ENCODE data around the gene MTRR. TPM values are rescaled to one million over a fixed set of nuclear protein-coding genes. Genes with fewer than 3 reads are reported as not detected.

MTRR gene
- total RNA-seq, 1 experiment from 2014 or later: 57.1 TPM

GRCh38 chr5:7926720-7927119 lies 57.8 kb downstream of the MTRR start:
- H3K27ac ChIP-seq (ENCODE audit: low read depth, low read length, poor library complexity, severe bottlenecking): no peak overlapping the region
- H3K4me3 ChIP-seq (ENCODE audit: low read depth, low read length, poor library complexity, severe bottlenecking): no peak overlapping the region
- CTCF ChIA-PET: no interaction called here
- H3K9me3 ChIP-seq (ENCODE audit: low read depth, low read length, poor library complexity, severe bottlenecking): no peaks in the 10 kb centered on the region
- no peaks in the 10 kb centered on the region for H3K36me3 ChIP-seq (ENCODE audit: insufficient read depth, low read length, poor library complexity, severe bottlenecking)
- BruUV-seq (replicated peaks): no TSS peak
- no peak for DNase-seq (ENCODE audit: low spot score)
- no peaks in the 10 kb centered on the region for H3K27me3 ChIP-seq (replicated peaks; ENCODE audit: insufficient read depth, low read depth, low read length, poor library complexity)
- POLR2A ChIA-PET (ENCODE audit: low non-redundant PET): no interaction called here
- TF ChIP-seq EZH2 (IDR thresholded peaks at IDR 0.05; ENCODE audit: borderline replicate concordance, low read depth, low read length, poor library complexity, severe bottlenecking) (no peak), CTCF (conservative IDR thresholded peaks at IDR 0.05; ENCODE audit: low read depth, low read length) (no peak)
- H3K4me1 ChIP-seq (ENCODE audit: insufficient read depth, low read length, poor library complexity, severe bottlenecking): no peaks in the 10 kb centered on the region
- intact Hi-C loops (cut with micrococcal nuclease; ENCODE audit: unreplicated experiment): loop anchor here (1.0 to 5.0 kb wide), 2 partner anchors 1281 to 1616 kb away; no protein-coding TSS in a partner anchor

GRCh38 chr5:7927466-7928375 lies 58.8 kb downstream of the MTRR start:
- Histone ChIP-seq H3K27me3 (replicated peaks; ENCODE audit: insufficient read depth, low read depth, low read length, poor library complexity) (no peaks in the 10 kb centered on the region), H3K4me3 (ENCODE audit: low read depth, low read length, poor library complexity, severe bottlenecking) (no peak overlapping the region), H3K9me3 (ENCODE audit: low read depth, low read length, poor library complexity, severe bottlenecking) (no peaks in the 10 kb centered on the region), H3K36me3 (ENCODE audit: insufficient read depth, low read length, poor library complexity, severe bottlenecking) (no peaks in the 10 kb centered on the region), H3K27ac (ENCODE audit: low read depth, low read length, poor library complexity, severe bottlenecking) (no peak overlapping the region), H3K4me1 (ENCODE audit: insufficient read depth, low read length, poor library complexity, severe bottlenecking) (no peaks in the 10 kb centered on the region)
- ChIA-PET CTCF (interaction anchor here (1.2 kb wide), 1 partner anchor 9 kb away, joined by 3 read pairs; no protein-coding TSS in a partner anchor), POLR2A (ENCODE audit: low non-redundant PET) (no interaction called here)
- no TSS peak for BruUV-seq (replicated peaks)
- peak; percentile 64 for DNase-seq (ENCODE audit: low spot score)
- TF ChIP-seq EZH2 (IDR thresholded peaks at IDR 0.05; ENCODE audit: borderline replicate concordance, low read depth, low read length, poor library complexity, severe bottlenecking): no peak
- peak; percentile 82 for TF ChIP-seq CTCF (conservative IDR thresholded peaks at IDR 0.05; ENCODE audit: low read depth, low read length)
- intact Hi-C loops (cut with micrococcal nuclease; ENCODE audit: unreplicated experiment): loop anchor here (1.0 to 5.0 kb wide), 2 partner anchors 1280 to 1615 kb away; no protein-coding TSS in a partner anchor

- H3K9me3 ChIP-seq (ENCODE audit: low read depth, low read length, poor library complexity, severe bottlenecking): no peaks in the 10 kb centered on the region
- DNase-seq (ENCODE audit: low spot score): peak; percentile 16
- CTCF ChIA-PET: no interaction called here
- no peaks in the 10 kb centered on the region for H3K36me3 ChIP-seq (ENCODE audit: insufficient read depth, low read length, poor library complexity, severe bottlenecking)
- TF ChIP-seq EZH2 (IDR thresholded peaks at IDR 0.05; ENCODE audit: borderline replicate concordance, low read depth, low read length, poor library complexity, severe bottlenecking) (no peak), CTCF (conservative IDR thresholded peaks at IDR 0.05; ENCODE audit: low read depth, low read length) (no peak)
- BruUV-seq (replicated peaks): no TSS peak
- no peaks in the 10 kb centered on the region for H3K4me1 ChIP-seq (ENCODE audit: insufficient read depth, low read length, poor library complexity, severe bottlenecking)
- POLR2A ChIA-PET (ENCODE audit: low non-redundant PET): no interaction called here
- no peak overlapping the region for H3K4me3 ChIP-seq (ENCODE audit: low read depth, low read length, poor library complexity, severe bottlenecking)
- H3K27me3 ChIP-seq (replicated peaks; ENCODE audit: insufficient read depth, low read depth, low read length, poor library complexity): no peaks in the 10 kb centered on the region
- intact Hi-C loops (cut with micrococcal nuclease; ENCODE audit: unreplicated experiment): no loop called here
- H3K27ac ChIP-seq (ENCODE audit: low read depth, low read length, poor library complexity, severe bottlenecking): no peak overlapping the region
These were observed 61.1 kb downstream of the MTRR start for GRCh38 chr5:7930011-7930410.
